HuH-7 (cell line): Measurements from ENCODE around the gene MAPK7.
"Not testable (repeated sequence)": the region's sequence is repeated elsewhere in the genome, so short reads cannot be mapped to it uniquely, and the experiment has no call there.

Experiments
- DNase-seq: peaks from one replicate; pipeline ENCODE4 v3.0.0; 2011; ENCODE audit warnings: low spot score

The MAPK7 gene

DNA sequence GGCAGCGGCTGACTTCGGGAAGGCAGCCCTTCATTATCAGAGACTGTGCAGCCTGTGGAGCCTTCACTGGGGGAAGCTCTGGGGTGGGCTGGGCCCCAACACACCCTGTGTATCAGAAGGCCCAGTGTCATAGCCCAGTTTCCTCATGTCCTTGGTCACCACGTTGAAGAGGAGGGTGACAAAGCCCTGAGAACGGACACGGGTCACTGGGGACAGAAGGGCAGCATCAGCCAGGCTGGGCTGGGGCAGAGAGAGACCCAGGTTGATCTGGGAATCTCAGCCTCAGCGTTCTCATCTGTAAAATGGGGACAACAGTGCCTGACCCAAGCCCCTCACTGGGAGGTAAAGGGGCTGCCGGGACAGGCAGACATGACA lies 35.1 kb upstream of the MAPK7 start:
- no peak for DNase-seq

DNA sequence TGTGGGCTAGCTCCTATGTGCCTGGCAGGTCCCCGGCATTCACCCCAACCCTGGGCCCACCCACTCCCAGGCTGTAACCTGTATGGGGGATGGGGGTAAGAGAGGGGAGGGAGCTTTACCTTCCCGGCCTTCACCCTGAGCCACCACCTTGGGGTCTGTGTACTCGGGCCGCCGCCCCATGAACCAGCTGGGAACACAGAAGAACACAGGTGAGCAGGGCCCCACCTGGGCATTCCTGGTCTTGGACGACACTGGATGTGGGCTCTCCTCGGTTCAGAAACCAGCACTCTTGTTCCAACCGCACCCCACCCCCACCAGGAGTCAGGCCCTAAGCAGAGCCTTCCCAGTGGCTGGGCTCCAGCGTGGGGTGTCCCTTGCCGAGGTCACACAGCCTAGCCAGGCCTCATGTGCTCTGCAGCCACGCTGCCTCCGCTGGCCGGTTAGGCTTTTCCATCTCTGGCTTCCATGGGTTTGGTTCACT lies 34.6 kb upstream of the MAPK7 start:
- DNase-seq = no peak

DNA sequence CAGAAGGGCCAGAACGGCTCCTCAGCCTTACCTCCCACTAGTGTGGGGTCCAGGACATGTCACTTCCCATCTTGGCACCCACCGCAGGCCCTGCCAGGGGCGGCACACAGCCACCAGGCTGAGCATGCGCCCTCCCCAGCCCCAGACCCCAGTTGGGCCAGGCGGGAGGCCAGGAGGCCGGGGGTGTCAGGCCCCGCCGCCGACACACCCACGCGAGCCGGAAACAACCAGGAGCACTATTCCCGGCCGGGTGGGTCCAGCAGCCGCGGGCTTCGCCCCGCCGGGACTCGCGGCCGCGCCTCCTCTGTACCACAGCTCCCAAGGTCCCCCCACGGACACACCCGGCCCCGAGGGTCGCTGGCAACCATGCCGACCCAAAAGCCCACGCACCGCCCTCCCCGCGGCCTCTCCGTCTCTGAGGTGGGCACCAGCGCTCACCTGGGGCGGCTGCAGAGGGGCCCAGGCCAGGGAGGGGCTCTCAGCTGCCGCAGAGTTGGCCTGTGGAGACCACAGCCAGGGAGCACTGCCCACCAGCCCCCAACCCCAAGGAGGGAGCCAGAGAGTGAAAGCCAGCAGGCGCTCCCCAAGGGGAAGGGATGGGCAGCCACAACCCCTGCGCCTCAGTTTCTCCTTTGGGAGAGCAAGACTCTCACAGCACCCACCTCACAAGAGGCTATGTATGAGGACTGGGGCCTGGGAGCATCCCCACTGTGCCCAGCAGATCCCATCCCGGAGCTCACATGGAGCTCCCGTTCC lies 33.8 kb upstream of the MAPK7 start:
- DNase-seq = no peak

DNA sequence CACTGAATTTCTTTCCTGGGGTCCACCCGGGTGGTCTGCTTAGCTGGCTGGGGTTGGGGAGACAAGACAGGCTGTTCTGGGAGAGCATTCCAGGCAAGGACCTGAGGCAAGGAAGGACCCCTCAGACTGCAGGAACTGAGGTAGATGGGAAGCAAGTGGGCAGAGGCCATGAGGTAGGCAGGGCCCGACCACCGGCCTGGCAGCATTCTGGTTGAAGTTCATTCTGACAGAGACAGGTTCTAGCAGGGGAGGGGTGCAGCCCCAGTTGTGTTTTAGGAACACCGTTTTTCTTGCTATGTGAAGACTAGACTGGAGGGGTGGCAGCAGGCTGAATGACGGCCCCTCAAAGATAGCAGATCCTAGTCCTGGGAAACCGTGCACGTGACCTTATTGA lies 33.2 kb upstream of the MAPK7 start:
- no peak for DNase-seq

DNA sequence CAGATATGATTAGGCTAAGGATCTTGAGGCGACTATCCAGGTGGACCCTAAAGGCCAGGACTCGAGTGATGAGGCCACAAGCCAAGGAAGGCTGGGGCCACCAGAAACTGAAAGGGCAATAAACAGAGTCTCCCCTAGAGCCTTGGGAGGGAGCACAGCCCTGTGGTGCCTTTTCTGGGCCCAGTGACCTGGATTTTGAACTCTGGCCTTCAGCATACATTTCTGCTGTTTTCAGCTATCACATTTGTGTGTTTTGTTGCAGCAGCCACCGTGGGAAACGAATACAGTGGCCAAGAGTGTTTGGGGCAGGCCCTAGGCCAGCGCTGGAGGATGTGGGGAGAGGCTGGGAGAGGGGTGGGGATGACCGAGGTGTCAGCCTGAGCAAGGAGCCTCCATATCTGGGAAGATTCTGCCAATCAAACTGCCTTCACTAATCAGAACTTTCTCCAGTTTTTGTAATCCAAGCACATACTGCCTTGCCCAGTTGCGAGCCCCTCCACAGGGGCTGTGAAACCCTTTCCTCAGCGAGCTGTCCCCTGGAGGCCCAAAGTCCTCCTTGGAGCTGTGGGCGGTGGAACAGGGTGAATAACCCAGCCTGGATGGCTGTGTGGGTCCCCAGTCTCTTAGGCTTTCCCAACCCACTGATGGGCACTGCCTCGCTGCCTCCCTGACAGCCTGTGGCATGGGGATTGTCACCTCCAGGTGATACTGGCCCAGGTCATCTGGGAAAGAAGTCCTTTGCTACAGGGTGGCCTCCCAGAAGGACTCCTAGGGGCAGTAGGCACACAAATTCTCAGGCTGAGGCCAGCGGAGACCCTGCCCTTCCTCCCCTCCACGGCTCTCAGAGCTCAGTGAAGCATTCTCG lies 32.6 kb upstream of the MAPK7 start:
- no peak for DNase-seq

DNA sequence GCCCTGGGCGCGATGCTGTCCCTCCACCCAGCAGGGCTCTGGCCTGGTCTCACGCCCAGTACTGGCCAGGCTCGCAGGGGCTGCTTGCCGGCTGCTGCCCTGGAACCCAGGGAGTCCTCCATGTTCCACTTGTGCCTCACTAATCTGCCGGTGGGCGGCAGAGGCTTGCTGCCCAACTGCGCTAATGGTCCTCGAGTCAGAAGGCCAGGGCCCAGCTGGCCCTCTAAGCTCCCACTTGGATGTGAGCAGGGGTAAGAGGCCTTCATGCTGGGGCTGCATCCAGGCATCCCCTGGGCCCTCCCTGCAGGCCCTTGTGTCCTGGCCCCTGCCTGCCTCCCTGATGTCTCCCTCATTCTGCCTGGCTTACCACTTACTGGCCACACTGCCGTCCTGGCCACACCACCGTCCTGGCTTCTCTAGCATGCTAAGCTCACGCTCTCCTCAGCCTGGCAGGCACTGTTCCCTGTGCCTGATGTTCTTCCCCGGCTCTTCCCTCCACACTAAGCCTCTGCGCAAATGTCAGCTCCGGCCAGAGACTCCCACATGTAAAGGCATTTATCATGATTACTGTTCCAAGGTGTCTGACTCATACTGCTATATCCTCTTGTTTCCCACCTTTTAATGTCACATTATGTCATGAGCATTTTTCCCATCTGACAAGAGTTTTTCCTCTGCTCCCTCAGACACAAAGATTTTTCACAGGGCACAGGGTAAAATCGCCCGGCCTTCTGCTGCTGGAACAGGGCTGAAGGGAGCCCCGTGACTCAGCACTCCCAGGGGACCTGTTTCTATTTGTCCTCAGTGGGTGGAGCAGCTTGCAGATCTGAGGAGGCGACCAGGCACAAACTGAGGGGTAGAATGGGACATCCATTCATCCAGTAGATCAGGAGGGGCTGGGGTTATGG lies 31.7 kb upstream of the MAPK7 start:
- no peak for DNase-seq

DNA sequence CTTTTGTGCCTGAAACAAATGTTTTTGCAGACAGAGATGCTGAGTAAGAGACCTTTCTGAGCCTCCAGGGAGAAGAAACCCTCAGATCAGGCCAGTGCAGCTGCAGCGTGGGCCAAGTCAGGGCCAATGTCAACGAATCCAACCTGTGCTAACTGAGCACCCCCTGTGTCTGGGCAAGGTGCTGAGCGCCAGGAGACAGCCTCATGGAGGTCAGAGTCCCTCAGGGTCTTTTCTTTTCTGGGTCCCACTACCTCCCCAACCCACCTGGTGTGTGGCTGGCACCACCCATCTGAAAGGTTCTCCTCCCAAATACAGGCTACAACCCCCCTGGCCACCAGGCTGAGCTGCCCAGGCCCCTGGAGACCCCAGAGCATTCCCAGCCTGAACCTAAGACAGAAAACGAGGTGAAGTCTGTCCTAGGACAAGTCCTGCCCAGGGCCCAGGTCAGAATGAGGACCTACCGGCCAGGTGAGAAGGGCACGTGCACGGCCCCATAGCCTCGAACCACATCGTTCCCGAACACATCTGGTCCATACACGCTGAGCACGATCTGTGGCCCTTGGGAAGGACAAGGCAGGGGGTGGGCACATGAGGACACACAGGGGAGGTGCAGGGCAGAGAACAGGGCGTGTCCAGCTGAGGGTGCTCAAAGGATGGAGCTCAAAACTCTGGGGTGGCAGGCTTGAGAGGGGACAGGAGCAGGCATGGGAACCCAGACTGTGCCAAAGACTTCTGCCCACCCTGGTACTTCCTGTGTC lies 30.8 kb upstream of the MAPK7 start:
- no peak for DNase-seq

DNA sequence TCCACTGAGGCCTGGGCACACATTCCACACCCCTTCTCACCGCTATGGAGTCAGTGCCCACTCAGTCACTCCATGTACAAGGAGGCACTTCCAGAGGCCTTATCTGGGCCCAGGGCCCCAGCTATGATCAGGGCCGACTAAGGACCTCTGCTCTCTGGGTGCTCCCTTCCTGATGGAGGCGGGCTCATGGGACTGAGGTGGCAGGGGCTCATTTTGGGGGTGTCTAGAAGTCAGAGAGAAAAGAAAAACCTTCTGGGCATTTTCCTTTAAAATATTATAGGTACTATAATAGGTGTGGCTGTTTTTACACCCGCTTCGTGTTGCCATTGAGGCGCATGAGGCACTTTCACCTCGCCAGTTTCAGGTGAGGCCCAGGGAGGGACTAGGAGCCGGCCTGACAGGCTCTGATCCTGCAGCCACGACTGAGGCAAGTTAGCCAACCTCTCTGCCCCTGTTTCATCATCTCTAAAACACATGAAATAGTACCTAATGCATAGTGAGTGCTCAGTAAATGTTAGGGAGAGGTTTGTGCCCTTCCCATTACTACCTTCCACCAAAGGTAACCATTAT lies 30.1 kb upstream of the MAPK7 start:
- DNase-seq = no peak

DNA sequence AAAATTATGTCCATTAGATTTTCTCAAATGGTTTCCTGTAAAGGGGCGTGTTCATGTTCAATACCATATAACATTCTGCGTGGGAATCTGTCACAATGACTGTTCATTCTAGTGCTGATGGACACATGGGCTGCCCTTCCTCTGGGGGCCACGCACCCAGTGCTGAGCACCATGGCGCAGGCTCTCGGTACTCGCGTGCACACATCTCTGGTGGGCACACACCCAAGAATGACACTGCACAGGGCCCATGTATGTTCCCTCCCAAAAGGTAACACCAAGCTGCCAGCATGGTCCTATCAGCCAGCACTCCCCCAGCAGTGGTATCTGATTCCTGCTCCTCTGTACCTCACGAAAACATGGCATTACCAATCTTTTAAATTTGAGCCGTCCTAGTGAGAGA lies 29.5 kb upstream of the MAPK7 start:
- no peak for DNase-seq

DNA sequence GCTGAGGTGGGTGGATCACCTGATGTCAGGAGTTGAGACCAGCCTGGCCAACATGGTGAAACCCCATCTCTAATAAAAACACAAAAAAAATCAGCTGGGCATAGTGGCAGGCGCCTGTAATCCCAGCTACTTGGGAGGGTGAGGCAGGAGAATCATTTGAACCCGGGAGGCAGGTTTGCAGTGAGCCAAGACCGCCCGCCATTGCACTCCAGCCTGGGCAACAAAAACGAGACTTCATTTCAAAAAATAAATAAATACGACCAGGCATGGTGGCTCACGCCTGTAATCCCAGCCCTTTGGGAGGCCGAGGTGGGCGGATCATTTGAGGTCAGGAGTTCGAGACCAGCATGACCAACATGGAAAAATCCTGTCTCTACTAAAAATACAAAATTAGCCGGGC lies 24.9 kb upstream of the MAPK7 start:
- not testable (repeated sequence) for DNase-seq

DNA sequence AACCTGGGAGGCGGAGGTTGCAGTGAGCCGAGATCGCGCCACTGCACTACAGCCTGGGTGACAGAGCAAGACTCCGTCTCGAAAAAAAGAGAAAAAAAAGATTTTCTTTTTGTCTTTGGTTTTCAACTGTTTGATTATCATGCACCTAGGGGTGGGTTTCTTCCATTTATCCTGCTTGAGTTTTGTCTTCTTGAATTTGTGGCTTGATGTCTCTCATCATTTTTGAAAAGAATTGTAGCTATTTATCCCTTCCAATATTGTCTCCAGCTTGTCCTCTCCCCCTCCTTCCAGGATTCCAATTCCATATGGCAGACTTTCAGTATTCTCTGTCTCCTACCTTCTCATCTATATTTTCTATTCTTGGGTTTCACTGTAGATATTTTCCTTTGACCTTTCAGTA lies 23.6 kb upstream of the MAPK7 start:
- DNase-seq = no peak

DNA sequence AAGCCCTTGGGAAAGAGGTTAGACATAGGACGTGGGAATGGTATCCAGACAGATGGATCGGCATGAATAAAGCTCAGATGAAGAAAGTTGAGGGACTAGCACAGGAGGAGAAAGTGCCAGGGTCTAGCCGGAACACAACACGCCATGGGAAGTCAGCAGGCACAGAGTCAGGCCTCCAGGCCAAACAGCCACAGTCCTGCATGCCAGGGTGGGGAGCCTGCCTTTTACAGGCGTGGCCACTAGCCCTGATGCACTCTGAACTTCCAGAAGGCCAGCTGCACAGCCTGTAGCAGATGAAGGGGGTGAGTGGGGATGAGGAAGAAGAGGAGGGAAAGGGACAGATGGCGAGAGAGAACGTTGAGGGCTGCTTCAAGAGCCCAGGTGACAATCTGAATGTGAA lies 20.9 kb upstream of the MAPK7 start:
- no peak for DNase-seq

DNA sequence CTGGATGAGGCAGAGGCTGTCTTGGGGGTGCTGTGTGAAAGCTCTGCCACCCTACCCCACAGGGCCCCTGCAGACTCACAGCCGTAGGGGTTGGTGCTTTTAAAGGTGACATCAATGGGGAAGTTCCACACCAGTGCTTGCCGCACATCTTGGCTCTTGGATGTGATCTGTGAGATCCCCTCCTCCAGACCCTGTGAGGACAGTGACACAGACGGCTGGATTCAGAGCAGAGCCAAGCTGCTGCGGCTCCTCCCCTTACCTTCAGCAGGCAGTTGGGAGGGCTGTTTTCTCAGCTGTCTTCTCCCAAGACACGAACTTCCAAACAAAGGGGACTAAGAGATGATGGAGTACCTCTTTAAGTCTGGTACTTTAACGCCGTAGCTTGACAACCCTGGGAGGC lies 20.5 kb upstream of the MAPK7 start:
- DNase-seq = no peak

DNA sequence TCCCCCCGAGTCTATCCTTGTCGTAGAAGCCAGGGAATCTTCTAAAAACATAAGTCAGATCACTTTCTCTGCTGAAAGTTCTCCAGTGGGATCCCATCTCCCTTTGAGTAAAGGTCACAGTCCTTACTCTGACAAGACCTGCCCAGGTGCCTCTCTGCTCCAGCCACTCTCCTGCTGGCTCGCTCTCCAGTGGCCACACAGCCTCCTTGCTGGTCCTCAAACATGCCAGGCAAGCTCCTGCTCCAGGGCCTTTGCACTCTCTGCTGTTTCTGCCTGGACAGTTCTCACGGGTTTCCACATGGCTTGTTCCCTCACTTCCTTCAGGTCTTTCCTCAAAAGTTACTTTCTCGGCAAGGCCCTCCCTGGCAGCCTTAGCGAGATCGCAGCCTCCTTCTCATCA lies 19.1 kb upstream of the MAPK7 start:
- DNase-seq = no peak

DNA sequence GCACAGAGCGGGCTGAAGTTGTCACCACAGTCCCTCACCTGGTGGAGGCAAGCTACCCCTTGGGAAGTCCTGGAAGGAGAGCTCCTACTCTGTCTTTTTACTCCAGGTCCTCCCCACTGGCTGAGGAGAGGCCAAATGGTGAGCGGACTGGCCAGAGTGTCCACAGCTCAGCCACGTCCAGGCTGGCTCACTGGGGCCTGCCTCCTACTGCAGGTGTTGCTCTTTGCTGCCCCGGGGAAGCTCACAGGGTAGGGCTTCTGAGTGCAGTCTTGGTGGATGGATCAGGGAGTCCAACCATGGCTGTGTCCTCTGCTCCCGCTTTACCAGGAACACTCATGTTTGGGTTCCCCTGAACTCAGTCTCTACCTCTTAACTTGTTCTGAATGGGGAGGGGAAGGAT lies 18.4 kb upstream of the MAPK7 start:
- DNase-seq = no peak

DNA sequence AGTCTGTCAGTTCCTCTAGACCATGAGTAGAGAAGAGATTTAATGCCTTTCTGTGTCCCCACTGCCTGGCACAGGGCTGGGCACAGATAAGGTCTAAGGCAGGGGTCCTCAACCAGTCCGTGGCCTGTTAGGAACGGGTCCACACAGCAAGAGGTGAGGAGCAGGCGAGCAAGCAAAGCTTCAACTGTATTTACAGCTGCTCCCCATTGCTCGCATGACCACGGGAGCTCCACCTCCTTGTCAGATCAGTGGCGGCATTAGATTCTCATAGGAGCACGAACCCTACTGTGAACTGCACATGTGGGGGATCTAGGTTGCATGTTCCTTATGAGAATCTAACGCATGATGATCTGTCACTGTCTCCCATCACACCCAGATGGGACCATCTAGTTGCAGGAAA lies 17.5 kb upstream of the MAPK7 start:
- DNase-seq = no peak

DNA sequence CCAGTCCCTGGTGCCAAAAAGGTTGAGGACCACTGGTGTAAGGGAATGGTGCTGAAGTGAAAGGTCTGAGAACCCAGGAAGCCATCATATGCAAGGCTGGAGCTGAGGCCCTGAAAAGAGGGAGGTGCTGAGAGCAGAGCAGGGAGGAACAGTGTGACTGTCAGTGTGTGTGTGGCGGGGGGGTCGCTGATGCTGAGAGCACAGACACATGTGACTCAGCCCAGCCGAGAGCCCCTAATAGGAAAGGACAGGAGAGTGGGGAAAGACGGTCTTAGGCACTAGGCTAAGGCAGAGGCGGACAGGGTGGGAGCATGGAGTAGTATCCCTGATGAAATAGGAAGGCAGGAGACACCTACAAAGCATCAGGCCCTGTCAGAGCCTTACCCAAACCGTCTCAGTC lies 17.0 kb upstream of the MAPK7 start:
- no peak for DNase-seq

DNA sequence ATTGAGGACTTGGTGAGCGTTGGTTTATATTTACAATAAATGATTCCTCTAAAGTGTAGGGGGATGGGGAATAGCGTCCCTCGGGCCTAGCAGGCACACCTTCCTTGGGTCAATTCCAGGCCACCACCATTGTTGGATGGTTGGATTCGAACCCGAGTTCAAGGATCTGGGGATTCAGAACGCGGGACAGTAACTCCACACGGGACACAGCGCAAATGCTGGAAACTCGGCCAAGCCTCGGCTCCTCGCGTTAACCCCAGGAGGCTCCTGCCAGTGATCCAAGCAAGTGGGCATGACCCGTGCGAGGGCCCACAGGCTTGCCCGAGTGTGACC lies 16.4 kb upstream of the MAPK7 start:
- no peak for DNase-seq

DNA sequence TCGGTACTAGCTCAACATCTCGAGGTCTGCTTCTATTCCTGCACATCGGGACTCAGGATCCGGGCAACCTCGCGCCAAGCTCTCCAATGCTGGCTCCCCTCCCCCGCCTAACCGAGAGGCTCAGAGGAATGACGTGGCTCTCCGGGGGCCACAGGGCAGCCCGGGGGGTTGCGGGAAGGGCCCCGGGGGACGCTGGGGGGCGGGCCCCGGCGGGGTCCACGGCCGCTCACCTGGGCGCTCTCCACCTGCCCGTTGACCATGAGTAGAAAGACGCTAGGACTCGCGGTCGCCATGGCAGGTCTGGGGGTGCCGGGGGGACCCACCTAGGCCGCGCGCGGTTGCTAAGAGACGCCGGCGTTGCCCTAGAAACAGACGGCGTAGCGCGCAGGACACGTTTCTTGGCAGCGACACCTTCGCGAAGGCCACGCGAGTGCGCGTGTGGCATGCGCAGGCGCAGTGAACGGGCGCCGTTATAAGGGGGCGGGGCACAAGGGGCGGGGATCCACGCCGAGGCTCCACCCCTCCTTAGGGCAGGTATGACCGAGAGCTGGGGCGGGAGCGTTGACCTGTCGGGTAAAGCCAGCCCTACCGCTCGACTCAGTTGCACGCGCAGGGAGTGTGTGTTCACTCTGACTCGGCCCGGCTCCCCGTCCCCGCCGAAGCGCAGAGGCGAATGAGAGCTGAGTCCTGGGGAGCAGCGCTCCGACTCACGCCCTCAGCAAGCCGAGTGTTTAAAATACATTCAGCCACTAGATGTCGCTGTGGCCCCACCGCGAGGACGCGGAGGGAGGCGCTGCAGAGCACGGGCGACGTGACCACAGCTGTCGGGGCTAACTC lies 15.8 kb upstream of the MAPK7 start, which contains the start of gene B9D1:
B9D1 (minus strand) TSS at position 447 of the 837 bp plus-strand sequence; CDS start at position 293, 154 bp downstream.
- peak; percentile 85 for DNase-seq

DNA sequence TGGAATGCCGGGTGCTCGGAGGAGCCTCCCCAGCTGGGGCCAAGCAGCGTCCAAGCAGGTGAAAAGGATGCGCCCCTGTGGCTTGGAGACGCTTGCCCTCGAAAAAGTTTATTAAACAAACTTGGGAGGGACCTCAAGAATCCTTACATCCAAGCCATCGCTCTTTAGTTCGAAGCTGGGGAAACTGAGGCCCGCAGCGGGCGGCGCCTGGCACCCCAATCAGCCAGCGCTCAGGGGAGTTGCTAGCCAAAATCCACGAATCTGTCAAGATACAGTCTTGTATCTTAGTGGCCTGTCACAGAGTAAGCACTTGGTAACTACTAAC lies 15.2 kb upstream of the MAPK7 start:
- no peak for DNase-seq
